Panc1 (cell line): ENCODE measurements around the gene DRGX. TPM values are rescaled to one million over a fixed set of nuclear protein-coding genes. Genes with fewer than 3 reads are reported as not detected.

ENCODE experiments used
- ATAC-seq: fragments of 200-7000 bp; cut with Tn5 transposase; 2 replicates; pipeline ENCODE4 v1.9.1; 2020; ENCODE audit warnings: mild to moderate bottlenecking, moderate library complexity
- BruUV-seq: library from RNA; stranded (reverse); fragments of 400-500 nt; replicated peaks from 2 replicates; lab custom pipeline; 2021; lab: Mats Ljungman, UMichigan
- CTCF ChIA-PET: fragments of 300-600 bp; sonication (Branson Sonifier 250); formaldehyde crosslinking; loops from one replicate; lab custom pipeline; 2022; ENCODE audit warnings: antibody characterized with exemption; lab: Charles Lee
- POLR2A ChIA-PET: fragments of 300-600 bp; sonication (Branson Sonifier 250); formaldehyde crosslinking; loops from one replicate; lab custom pipeline; 2022; ENCODE audit warnings: antibody characterized with exemption; lab: Charles Lee
- DNase-seq: peaks from one replicate; pipeline ENCODE4 v3.0.0-alpha.2; 2010; ENCODE audit warnings: low read depth, low spot score
- H3K27ac ChIP-seq: 2 replicates; pipeline ENCODE4 v1.5.1; 2011; ENCODE audit warnings: mild to moderate bottlenecking, low read length, inconsistent platforms
- H3K27me3 ChIP-seq: fragments of 200-500 bp; sonication (Bioruptor generic); 2 replicates; pipeline ENCODE4 v1.6.0; 2014; ENCODE audit warnings: low read length, inconsistent platforms; ENCODE audit not compliant: control insufficient read depth, insufficient read depth
- H3K36me3 ChIP-seq: fragments of 200-500 bp; sonication (Bioruptor generic); 2 replicates; pipeline ENCODE4 v1.5.1; 2014; ENCODE audit warnings: inconsistent platforms, mild to moderate bottlenecking, low read length, moderate library complexity; ENCODE audit not compliant: control insufficient read depth, insufficient read depth
- H3K4me1 ChIP-seq: 2 replicates; pipeline ENCODE4 v1.5.1; 2011; ENCODE audit warnings: inconsistent platforms, mild to moderate bottlenecking, low read length, moderate library complexity; ENCODE audit not compliant: control insufficient read depth, insufficient read depth
- H3K4me3 ChIP-seq, 2 experiments: 2 replicates each; pipeline ENCODE4 v1.5.1; 2011 to 2012; ENCODE audit warnings: low read depth in 2 of 2, low read length in 2 of 2, mild to moderate bottlenecking in 2 of 2, inconsistent platforms in 1 of 2, moderate library complexity in 1 of 2
- H3K9me3 ChIP-seq: fragments of 200-500 bp; sonication (Bioruptor generic); 2 replicates; pipeline ENCODE4 v1.5.1; 2014; ENCODE audit warnings: low read depth, mild to moderate bottlenecking, inconsistent platforms, low read length, moderate library complexity; ENCODE audit not compliant: control insufficient read depth, insufficient read depth
- CTCF ChIP-seq: fragments of 450-650 bp; IDR thresholded peaks from 2 replicates; pipeline ENCODE4 v1.5.1; 2017; ENCODE audit warnings: mild to moderate bottlenecking
- POLR2AphosphoS5 ChIP-seq: IDR thresholded peaks from 2 replicates; pipeline ENCODE4 v1.6.1; 2012; ENCODE audit warnings: mild to moderate bottlenecking, low read depth, low read length, moderate library complexity
- REST ChIP-seq, 2 experiments: IDR thresholded peaks; 2 replicates each; pipeline ENCODE4 v1.6.1; 2011 to 2012; ENCODE audit warnings: low read depth in 2 of 2, control low read depth in 1 of 2, low read length in 1 of 2, mild to moderate bottlenecking in 1 of 2, moderate library complexity in 1 of 2; ENCODE audit not compliant: insufficient read depth in 1 of 2
- SIN3A ChIP-seq: IDR thresholded peaks from 2 replicates; pipeline ENCODE4 v1.6.1; 2012; ENCODE audit warnings: low read depth, mild to moderate bottlenecking, low read length, moderate library complexity, borderline replicate concordance; ENCODE audit not compliant: insufficient read depth
- TCF7L2 ChIP-seq: IDR thresholded peaks from 2 replicates; pipeline ENCODE4 v1.6.1; 2011; ENCODE audit warnings: mild to moderate bottlenecking, low read depth, low read length, inconsistent platforms
- in situ Hi-C: cut with HindIII; loops from 2 replicates; pipeline ENCODE4 v1.10.0; 2016; ENCODE audit warnings: low sequenced_read_pairs, low pct_unique_long_range_greater_than_20kb
- intact Hi-C: fragments of 100-400 bp; cut with micrococcal nuclease; formaldehyde crosslinking; loops from one replicate; pipeline ENCODE4 v1.10.0; 2022; ENCODE audit not compliant: unreplicated experiment
- total RNA-seq: library from RNA; stranded (reverse); gene quantifications from one replicate; pipeline ENCODE4 v1.2.1, GENCODE V29; 2021; ENCODE audit not compliant: unreplicated experiment

Gene DRGX
- total RNA-seq, 1 experiment from 2014 or later, result 0.15 TPM

DNA sequence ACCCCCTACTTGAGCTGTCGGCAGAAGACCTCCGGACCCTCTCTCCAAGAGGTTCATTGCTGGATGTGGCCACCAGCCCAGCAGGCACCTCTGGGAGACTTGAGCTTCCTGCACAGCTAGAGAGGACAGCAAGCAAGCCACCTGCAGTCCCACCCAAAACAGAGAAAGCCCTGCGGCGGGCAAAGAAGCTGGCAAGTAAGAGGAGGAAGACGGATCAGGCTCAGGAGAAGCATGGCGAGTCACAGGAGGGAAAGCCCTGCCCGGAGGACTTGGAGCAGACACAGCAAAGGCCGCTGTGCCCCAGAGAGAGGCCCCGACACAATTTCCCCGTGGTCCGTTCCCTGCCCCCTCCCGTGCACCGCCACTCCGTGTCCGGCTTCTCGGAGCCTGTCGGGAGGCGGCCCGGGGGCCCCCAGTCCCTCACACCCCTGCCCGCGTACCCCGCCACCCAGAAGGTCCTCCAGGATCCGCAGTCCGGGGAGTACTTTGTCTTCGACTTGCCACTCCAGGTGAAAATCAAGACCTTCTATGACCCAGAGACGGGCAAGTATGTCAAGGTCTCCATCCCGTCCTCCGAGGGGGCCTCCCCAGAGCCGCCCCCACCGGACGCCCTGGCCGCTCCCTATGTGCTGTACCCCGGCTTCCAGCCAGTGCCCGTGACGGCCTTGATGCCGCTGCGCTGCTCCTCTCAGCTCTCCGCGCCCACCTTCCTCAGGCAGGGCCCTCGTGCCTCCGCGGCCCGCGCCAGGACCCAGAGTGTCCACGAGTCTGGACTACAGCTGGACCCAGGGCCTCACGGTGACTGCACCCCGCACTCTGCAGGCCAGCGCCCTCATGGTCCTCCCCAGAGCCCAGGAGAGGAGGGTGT lies 69.7 kb downstream of the DRGX start:
- no peaks in the 10 kb centered on the region; the same call in 1 of the 2 replicates for H3K27me3 ChIP-seq
- no TSS peak for BruUV-seq
- no peak for TF ChIP-seq SIN3A
- TF ChIP-seq REST (IDR thresholded peaks at IDR 0.05; ENCODE audit: insufficient read depth in 1 of 2, low read depth in 2 of 2, low read length in 1 of 2), result no peak
- TF ChIP-seq TCF7L2, result no peak
- no peak for TF ChIP-seq POLR2AphosphoS5
- TF ChIP-seq CTCF, result no peak

DNA sequence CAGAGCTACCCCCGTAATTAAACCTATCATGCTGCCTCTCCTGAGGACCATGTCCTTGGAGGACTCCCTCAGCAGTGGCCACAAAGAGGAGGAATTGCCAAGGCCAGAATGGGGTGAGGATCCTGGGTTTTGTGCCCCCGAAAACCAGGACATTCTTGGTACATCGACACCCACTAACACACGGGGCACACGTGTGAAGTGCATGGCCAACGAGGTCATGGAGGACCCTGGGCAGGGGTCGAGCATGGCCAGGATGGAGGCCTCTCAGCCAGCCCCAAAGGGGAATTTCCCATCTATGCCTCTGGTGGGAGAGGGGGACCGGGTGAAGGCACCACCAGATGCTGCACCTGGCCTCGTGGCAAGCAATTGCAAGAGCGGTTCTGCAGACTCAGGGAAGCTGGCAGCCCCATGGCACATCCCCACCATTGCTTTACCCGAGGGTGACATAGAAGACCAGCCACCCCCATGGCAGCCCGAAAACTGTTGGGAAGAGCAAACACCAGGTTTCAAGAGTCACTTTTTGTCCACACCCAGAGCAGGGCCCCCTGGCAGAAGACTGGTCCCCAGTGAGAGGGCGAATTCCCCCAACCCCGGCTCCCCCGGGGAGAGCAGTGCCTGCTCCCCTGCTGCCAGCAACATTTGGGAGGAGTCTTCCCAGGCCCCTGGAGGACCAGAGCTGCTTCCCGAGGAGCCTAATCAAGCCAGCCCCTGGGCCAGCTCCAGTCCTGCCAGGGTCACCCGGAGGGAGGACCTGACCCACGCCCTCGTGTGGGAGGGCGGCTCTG lies 70.6 kb downstream of the DRGX start:
- Histone ChIP-seq H3K4me1 (no peaks in the 10 kb centered on the region), H3K4me3 (no peak overlapping the region), H3K9me3 (no peaks in the 10 kb centered on the region), H3K36me3 (no peaks in the 10 kb centered on the region), H3K27me3 (no peaks in the 10 kb centered on the region; the same call in 1 of the 2 replicates), H3K27ac (no peak overlapping the region)
- DNase-seq (no peak), ATAC-seq (no peak)
- in situ Hi-C loops, result no loop called here
- ChIA-PET CTCF (interaction anchor here (0.6 to 0.9 kb wide), 2 partner anchors 82 to 335 kb away, joined by 3 to 5 read pairs; no protein-coding TSS in a partner anchor), POLR2A (interaction anchor here (0.6 kb wide), 1 partner anchor 288 kb away, joined by 3 read pairs; no protein-coding TSS in a partner anchor)
- no peak for TF ChIP-seq REST (IDR thresholded peaks at IDR 0.05; ENCODE audit: insufficient read depth in 1 of 2, low read depth in 2 of 2, low read length in 1 of 2)
- TF ChIP-seq POLR2AphosphoS5, result no peak
- BruUV-seq, result no TSS peak
- intact Hi-C loops, result no loop called here

More for the DNA sequence above, 69.7 kb downstream of the DRGX start:
- intact Hi-C loops (no loop called here), in situ Hi-C loops (no loop called here)
- Histone ChIP-seq H3K36me3 (no peaks in the 10 kb centered on the region), H3K4me1 (no peaks in the 10 kb centered on the region), H3K27ac (no peak overlapping the region), H3K9me3 (no peaks in the 10 kb centered on the region), H3K4me3 (no peak overlapping the region)
- ChIA-PET POLR2A (no interaction called here), CTCF (interaction anchor here (0.6 kb wide), 1 partner anchor 54 kb away, joined by 5 read pairs; no protein-coding TSS in a partner anchor)
- DNase-seq, result no peak
- no peak for ATAC-seq
